Measurements from ENCODE around the gene ENPP3. TPM values are rescaled to one million over a fixed set of nuclear protein-coding genes. Genes with fewer than 3 reads are reported as not detected.

ENPP3 gene
- total and polyA plus RNA-seq, 10 of the 15 experiments (the other 5 are each of a cell fraction or from before 2014, with no cell fraction given): 0.01 TPM; not detected in 9

DNA sequence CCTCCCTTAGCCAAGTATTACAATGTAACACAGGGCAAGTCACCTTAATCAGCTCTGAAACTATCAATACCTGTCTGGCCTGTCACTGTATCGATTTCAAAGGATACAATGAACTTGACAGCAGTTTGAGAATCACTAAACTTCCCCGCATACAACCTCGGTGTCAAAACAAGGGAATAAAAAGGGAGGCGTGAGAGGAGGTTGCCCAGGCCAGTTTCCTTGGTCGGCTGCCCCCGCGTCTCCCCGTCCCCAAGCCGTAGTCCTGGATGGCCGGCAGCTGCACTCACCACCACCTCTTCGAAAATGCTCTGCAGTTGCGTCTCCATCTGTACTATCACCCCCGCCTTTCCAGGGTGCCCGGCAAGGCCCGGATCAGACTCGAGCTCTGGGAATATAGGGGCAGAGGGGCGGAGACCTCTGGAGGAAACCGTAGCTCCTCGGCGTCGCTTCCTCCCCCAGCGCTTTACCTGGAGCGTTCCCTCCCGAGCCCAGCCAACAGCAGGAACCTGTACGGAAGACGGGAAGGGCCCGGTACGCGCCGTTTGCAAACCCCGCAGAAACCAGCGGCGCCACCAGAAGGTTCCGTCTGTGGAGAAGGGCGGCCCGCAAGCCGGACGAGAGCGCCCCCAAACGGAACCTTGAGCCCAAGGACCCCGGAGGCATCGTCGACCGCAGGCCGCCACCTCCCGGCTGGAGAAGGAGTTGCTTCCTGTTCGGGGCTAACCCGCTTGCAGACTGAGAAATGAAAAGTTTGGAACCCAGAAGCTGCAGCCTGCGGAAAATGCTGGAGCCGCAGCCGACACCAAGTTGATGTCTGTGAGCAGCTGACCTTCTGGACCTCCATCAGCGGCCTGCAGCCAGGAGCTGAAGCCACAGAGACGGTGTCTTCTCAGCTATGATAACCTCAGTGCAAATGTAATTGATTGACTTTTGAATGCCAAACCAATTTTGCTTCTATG lies 9.1 kb upstream of the ENPP3 start, which contains the start of gene MED23 (continued):
- TF ChIP-seq, protein P1, sequence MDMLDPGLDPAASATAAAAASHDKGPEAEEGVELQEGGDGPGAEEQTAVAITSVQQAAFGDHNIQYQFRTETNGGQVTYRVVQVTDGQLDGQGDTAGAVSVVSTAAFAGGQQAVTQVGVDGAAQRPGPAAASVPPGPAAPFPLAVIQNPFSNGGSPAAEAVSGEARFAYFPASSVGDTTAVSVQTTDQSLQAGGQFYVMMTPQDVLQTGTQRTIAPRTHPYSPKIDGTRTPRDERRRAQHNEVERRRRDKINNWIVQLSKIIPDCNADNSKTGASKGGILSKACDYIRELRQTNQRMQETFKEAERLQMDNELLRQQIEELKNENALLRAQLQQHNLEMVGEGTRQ (IDR thresholded peaks at IDR 0.05; ENCODE audit: borderline replicate concordance, low read depth, low read length): no peak
- TF ChIP-seq, protein P2, sequence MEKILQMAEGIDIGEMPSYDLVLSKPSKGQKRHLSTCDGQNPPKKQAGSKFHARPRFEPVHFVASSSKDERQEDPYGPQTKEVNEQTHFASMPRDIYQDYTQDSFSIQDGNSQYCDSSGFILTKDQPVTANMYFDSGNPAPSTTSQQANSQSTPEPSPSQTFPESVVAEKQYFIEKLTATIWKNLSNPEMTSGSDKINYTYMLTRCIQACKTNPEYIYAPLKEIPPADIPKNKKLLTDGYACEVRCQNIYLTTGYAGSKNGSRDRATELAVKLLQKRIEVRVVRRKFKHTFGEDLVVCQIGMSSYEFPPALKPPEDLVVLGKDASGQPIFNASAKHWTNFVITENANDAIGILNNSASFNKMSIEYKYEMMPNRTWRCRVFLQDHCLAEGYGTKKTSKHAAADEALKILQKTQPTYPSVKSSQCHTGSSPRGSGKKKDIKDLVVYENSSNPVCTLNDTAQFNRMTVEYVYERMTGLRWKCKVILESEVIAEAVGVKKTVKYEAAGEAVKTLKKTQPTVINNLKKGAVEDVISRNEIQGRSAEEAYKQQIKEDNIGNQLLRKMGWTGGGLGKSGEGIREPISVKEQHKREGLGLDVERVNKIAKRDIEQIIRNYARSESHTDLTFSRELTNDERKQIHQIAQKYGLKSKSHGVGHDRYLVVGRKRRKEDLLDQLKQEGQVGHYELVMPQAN (conservative IDR thresholded peaks at IDR 0.05): peak; percentile 71
- TF ChIP-seq NFXL1 (IDR thresholded peaks at IDR 0.05; ENCODE audit: borderline replicate concordance) (no peak), ZNF274 (IDR thresholded peaks at IDR 0.05; ENCODE audit: insufficient read depth, insufficient read length) (no peak), ZNF217 (IDR thresholded peaks at IDR 0.05) (peak; percentile 70; the same call in 1 of the 2 replicates), NRF1 (conservative IDR thresholded peaks at IDR 0.05; ENCODE audit: low read depth, low read length) (no peak), SIN3A (IDR thresholded peaks at IDR 0.05; ENCODE audit: low read depth, low read length) (peak; percentile 93), MYB (IDR thresholded peaks at IDR 0.05; ENCODE audit: borderline replicate concordance, low read depth, low read length) (peak; percentile 77; the same call in 1 of the 2 replicates), STAT3 (IDR thresholded peaks at IDR 0.05; ENCODE audit: low read depth, low read length) (no peak), CHD4 (IDR thresholded peaks at IDR 0.05) (no peak), TAF1 (IDR thresholded peaks at IDR 0.05; ENCODE audit: borderline replicate concordance, low read depth, low read length) (peak; percentile 96), KAT2A (conservative IDR thresholded peaks at IDR 0.05; ENCODE audit: control insufficient read depth, low read depth, low read length) (no peak), SREBF2 (IDR thresholded peaks at IDR 0.05; ENCODE audit: low read length) (peak; percentile 78), RBBP5 (conservative IDR thresholded peaks at IDR 0.05) (no peak), ASH2L (IDR thresholded peaks at IDR 0.05; ENCODE audit: borderline replicate concordance, low read depth) (peak; percentile 57; the same call in 1 of the 2 replicates), ZZZ3 (IDR thresholded peaks at IDR 0.05; ENCODE audit: control insufficient read depth, insufficient read length, low read depth) (no peak)
- TF ChIP-seq, protein P3, sequence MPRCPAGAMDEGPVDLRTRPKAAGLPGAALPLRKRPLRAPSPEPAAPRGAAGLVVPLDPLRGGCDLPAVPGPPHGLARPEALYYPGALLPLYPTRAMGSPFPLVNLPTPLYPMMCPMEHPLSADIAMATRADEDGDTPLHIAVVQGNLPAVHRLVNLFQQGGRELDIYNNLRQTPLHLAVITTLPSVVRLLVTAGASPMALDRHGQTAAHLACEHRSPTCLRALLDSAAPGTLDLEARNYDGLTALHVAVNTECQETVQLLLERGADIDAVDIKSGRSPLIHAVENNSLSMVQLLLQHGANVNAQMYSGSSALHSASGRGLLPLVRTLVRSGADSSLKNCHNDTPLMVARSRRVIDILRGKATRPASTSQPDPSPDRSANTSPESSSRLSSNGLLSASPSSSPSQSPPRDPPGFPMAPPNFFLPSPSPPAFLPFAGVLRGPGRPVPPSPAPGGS (IDR thresholded peaks at IDR 0.05; ENCODE audit: borderline replicate concordance, insufficient read depth, low read depth, low read length, poor library complexity, severe bottlenecking): peak; percentile 45
- TF ChIP-seq, protein P4, sequence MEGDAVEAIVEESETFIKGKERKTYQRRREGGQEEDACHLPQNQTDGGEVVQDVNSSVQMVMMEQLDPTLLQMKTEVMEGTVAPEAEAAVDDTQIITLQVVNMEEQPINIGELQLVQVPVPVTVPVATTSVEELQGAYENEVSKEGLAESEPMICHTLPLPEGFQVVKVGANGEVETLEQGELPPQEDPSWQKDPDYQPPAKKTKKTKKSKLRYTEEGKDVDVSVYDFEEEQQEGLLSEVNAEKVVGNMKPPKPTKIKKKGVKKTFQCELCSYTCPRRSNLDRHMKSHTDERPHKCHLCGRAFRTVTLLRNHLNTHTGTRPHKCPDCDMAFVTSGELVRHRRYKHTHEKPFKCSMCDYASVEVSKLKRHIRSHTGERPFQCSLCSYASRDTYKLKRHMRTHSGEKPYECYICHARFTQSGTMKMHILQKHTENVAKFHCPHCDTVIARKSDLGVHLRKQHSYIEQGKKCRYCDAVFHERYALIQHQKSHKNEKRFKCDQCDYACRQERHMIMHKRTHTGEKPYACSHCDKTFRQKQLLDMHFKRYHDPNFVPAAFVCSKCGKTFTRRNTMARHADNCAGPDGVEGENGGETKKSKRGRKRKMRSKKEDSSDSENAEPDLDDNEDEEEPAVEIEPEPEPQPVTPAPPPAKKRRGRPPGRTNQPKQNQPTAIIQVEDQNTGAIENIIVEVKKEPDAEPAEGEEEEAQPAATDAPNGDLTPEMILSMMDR (IDR thresholded peaks at IDR 0.05 in 2 of 3, conservative IDR thresholded peaks at IDR 0.05 in 1 of 3; ENCODE audit: control insufficient read depth in 2 of 3, extremely low read depth in 1 of 3, insufficient read depth in 1 of 3, low read depth in 3 of 3, low read length in 3 of 3): peak; percentile 99 to 100 (median 100); a peak in 5 of 6 replicates
- TF ChIP-seq, protein P5, sequence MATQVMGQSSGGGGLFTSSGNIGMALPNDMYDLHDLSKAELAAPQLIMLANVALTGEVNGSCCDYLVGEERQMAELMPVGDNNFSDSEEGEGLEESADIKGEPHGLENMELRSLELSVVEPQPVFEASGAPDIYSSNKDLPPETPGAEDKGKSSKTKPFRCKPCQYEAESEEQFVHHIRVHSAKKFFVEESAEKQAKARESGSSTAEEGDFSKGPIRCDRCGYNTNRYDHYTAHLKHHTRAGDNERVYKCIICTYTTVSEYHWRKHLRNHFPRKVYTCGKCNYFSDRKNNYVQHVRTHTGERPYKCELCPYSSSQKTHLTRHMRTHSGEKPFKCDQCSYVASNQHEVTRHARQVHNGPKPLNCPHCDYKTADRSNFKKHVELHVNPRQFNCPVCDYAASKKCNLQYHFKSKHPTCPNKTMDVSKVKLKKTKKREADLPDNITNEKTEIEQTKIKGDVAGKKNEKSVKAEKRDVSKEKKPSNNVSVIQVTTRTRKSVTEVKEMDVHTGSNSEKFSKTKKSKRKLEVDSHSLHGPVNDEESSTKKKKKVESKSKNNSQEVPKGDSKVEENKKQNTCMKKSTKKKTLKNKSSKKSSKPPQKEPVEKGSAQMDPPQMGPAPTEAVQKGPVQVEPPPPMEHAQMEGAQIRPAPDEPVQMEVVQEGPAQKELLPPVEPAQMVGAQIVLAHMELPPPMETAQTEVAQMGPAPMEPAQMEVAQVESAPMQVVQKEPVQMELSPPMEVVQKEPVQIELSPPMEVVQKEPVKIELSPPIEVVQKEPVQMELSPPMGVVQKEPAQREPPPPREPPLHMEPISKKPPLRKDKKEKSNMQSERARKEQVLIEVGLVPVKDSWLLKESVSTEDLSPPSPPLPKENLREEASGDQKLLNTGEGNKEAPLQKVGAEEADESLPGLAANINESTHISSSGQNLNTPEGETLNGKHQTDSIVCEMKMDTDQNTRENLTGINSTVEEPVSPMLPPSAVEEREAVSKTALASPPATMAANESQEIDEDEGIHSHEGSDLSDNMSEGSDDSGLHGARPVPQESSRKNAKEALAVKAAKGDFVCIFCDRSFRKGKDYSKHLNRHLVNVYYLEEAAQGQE (IDR thresholded peaks at IDR 0.05; ENCODE audit: low read depth, low read length): peak; percentile 38; the same call in 1 of the 2 replicates

All from GM12878 (cell line).